Measurements from ENCODE around the gene DDX41.

The DDX41 gene

GRCh38 chr5:177548495-177548894, 31.7 kb upstream of the DDX41 start:
- H3K27me3 Mint-ChIP-seq (ENCODE audit: low read depth, poor library complexity) = no peaks in the 10 kb centered on the region
- peaks cover 32% of the 10 kb centered on the region for H3K36me3 Mint-ChIP-seq (ENCODE audit: low read depth)
- H3K4me3 Mint-ChIP-seq = no peak overlapping the region
- peaks cover 30% of the 10 kb centered on the region for H3K4me1 Mint-ChIP-seq
- DNase-seq = no peak
- TF ChIP-seq, protein P1, sequence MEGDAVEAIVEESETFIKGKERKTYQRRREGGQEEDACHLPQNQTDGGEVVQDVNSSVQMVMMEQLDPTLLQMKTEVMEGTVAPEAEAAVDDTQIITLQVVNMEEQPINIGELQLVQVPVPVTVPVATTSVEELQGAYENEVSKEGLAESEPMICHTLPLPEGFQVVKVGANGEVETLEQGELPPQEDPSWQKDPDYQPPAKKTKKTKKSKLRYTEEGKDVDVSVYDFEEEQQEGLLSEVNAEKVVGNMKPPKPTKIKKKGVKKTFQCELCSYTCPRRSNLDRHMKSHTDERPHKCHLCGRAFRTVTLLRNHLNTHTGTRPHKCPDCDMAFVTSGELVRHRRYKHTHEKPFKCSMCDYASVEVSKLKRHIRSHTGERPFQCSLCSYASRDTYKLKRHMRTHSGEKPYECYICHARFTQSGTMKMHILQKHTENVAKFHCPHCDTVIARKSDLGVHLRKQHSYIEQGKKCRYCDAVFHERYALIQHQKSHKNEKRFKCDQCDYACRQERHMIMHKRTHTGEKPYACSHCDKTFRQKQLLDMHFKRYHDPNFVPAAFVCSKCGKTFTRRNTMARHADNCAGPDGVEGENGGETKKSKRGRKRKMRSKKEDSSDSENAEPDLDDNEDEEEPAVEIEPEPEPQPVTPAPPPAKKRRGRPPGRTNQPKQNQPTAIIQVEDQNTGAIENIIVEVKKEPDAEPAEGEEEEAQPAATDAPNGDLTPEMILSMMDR (IDR thresholded peaks at IDR 0.05) = no peak
- H3K9me3 Mint-ChIP-seq = no peaks in the 10 kb centered on the region
- H3K27ac Mint-ChIP-seq = peak overlapping the region; percentile 70

- Mint-ChIP-seq H3K27me3 (ENCODE audit: low read depth, poor library complexity) (no peaks in the 10 kb centered on the region), H3K9me3 (no peaks in the 10 kb centered on the region), H3K36me3 (ENCODE audit: low read depth) (peaks cover 36% of the 10 kb centered on the region), H3K4me3 (no peak overlapping the region), H3K4me1 (peaks cover 22% of the 10 kb centered on the region), H3K27ac (no peak overlapping the region)
- TF ChIP-seq, protein P1 (IDR thresholded peaks at IDR 0.05) = no peak
- DNase-seq = no peak
Measured at GRCh38 chr5:177547736-177548135, 31.0 kb upstream of the DDX41 start.

DNA sequence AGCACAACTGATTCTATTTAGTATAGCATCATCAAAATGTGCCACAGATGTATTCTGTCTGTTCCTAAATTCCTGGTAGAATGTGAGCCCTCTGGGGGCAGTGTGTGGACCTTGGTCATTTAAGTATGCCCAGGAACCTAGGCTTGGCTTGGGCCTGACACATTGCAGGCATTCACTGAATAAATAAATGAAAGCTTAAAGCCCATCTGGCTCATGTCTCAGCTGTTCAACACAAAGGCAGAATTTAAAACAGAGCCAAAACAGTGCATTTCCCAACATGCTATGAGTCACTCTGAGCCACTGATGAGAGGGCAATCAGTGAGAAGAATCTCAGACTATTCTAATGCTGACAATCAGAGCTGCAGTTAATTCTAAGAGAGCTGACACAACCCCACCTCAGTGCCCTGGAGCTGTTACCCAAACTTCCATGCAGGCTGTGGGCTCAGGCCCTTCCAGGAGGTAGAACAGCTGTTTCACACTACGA, 29.5 kb upstream of the DDX41 start:
- TF ChIP-seq, protein P1 (IDR thresholded peaks at IDR 0.05) = no peak
- H3K36me3 Mint-ChIP-seq (ENCODE audit: low read depth) = peaks cover 38% of the 10 kb centered on the region
- H3K4me3 Mint-ChIP-seq = no peak overlapping the region
- peak overlapping the region; percentile 1 for H3K27ac Mint-ChIP-seq
- no peaks in the 10 kb centered on the region for H3K9me3 Mint-ChIP-seq
- DNase-seq = no peak
- H3K27me3 Mint-ChIP-seq (ENCODE audit: low read depth, poor library complexity) = no peaks in the 10 kb centered on the region
- peaks cover 12% of the 10 kb centered on the region for H3K4me1 Mint-ChIP-seq

DNA sequence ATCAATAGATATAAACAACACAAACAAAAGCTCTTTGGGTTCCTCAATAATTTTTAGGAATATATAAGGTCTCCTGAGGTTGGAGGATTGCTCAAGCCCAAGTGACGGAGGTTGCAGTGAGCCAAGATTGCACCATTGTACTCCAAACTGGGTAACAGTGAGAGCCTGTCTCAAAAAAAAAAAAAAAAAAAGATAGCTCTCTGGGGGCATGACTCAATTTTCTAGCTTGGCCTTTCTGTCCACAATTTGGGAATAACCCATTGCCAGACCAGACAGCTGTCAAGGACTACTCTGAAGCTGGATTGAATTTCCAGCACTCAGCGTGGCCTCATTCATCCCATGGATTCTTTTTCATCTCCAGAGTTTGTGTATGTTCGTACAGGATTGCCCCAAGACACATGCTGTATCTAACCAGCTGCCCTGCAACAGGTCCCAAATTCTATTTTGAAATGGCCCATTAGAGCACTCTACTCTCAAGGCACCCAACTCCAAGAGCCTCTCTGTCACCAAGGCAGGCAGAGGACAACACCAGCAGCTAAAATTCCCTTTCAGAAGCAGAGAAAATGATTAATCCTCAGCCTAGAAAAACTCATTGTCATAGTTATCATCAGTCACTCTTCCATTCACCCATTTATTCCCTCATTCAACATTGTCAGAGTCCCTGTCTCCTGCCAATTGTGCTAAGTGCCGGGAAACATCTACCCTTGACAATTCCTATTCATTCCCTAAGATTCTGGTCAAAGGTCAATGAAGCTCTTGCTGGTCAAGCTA, 28.9 kb upstream of the DDX41 start:
- H3K27ac Mint-ChIP-seq = peak overlapping the region; percentile 1
- DNase-seq = no peak
- H3K4me1 Mint-ChIP-seq = peaks cover 12% of the 10 kb centered on the region
- peaks cover 37% of the 10 kb centered on the region for H3K36me3 Mint-ChIP-seq (ENCODE audit: low read depth)
- no peak overlapping the region for H3K4me3 Mint-ChIP-seq
- TF ChIP-seq, protein P1 (IDR thresholded peaks at IDR 0.05) = no peak
- H3K27me3 Mint-ChIP-seq (ENCODE audit: low read depth, poor library complexity) = no peaks in the 10 kb centered on the region
- no peaks in the 10 kb centered on the region for H3K9me3 Mint-ChIP-seq

GRCh38 chr5:177542816-177543465, 26.2 kb upstream of the DDX41 start:
- H3K36me3 Mint-ChIP-seq (ENCODE audit: low read depth) = peaks cover 36% of the 10 kb centered on the region
- peaks cover 21% of the 10 kb centered on the region for H3K4me1 Mint-ChIP-seq
- H3K27me3 Mint-ChIP-seq (ENCODE audit: low read depth, poor library complexity) = peaks cover 2% of the 10 kb centered on the region
- no peak for DNase-seq
- no peaks in the 10 kb centered on the region for H3K9me3 Mint-ChIP-seq
- TF ChIP-seq, protein P1 (IDR thresholded peaks at IDR 0.05) = no peak
- H3K27ac Mint-ChIP-seq = no peak overlapping the region
- no peak overlapping the region for H3K4me3 Mint-ChIP-seq
